HT1080 (cell line): ENCODE measurements around the gene CHPF2. TPM values are rescaled to one million over a fixed set of nuclear protein-coding genes. Genes with fewer than 3 reads are reported as not detected.
A peak's percentile ranks its signal among the peaks of the same experiment; 100 is the strongest.

Source experiments
- DNase-seq: peaks from one replicate; pipeline ENCODE4 v3.0.0-alpha.2; 2015; ENCODE audit warnings: low read depth
- total RNA-seq: library from RNA; depleted of rRNA; stranded (reverse); fragments of >200 nt; shearing (Covaris generic); gene quantifications from 2 replicates; pipeline ENCODE4 v1.2.3, GENCODE V29; 2014

Gene CHPF2
- total RNA-seq, 1 experiment from 2014 or later = 46.1 TPM

GRCh38 chr7:151246102-151246850 lies 14.0 kb downstream of the CHPF2 start:
- DNase-seq = no peak

- DNase-seq = no peak
Measured at GRCh38 chr7:151246851-151247580, 14.7 kb downstream of the CHPF2 start.

GRCh38 chr7:151247611-151248345 lies 15.5 kb downstream of the CHPF2 start:
- DNase-seq = no peak

- peak; percentile 26 for DNase-seq
Measured at GRCh38 chr7:151248346-151249033, 16.2 kb downstream of the CHPF2 start, which contains the start of gene SMARCD3. Gene SMARCD3 (minus strand): TSS chr7:151248694. CDS start chr7:151248562, 132 bp downstream.

GRCh38 chr7:151249034-151249731 lies 16.9 kb downstream of the CHPF2 start:
- DNase-seq = no peak

- no peak for DNase-seq
Measured at GRCh38 chr7:151249732-151250072, 17.4 kb downstream of the CHPF2 start.

GRCh38 chr7:151250181-151251132 lies 18.2 kb downstream of the CHPF2 start:
- DNase-seq = no peak

GRCh38 chr7:151251328-151251688 lies 19.0 kb downstream of the CHPF2 start:
- no peak for DNase-seq

GRCh38 chr7:151251689-151252560 lies 19.6 kb downstream of the CHPF2 start:
- DNase-seq = peak; percentile 43

GRCh38 chr7:151252561-151252835 lies 20.2 kb downstream of the CHPF2 start:
- no peak for DNase-seq

- no peak for DNase-seq
Measured at GRCh38 chr7:151252961-151253711, 20.9 kb downstream of the CHPF2 start.

GRCh38 chr7:151254316-151254715 lies 22.0 kb downstream of the CHPF2 start:
- no peak for DNase-seq

GRCh38 chr7:151254851-151255250 lies 22.6 kb downstream of the CHPF2 start:
- DNase-seq = no peak

- DNase-seq = no peak
Measured at GRCh38 chr7:151255390-151255789, 23.1 kb downstream of the CHPF2 start.

- DNase-seq = no peak
Measured at GRCh38 chr7:151256410-151257045, 24.2 kb downstream of the CHPF2 start.

GRCh38 chr7:151257990-151258389 lies 25.7 kb downstream of the CHPF2 start:
- DNase-seq = no peak

- DNase-seq = no peak
Measured at GRCh38 chr7:151260471-151260870, 28.2 kb downstream of the CHPF2 start.

GRCh38 chr7:151260883-151261282 lies 28.6 kb downstream of the CHPF2 start:
- no peak for DNase-seq
